ENCODE measurements around the gene MTMR4. TPM values are rescaled to one million over a fixed set of nuclear protein-coding genes. Genes with fewer than 3 reads are reported as not detected.
"Not testable (repeated sequence)": the region's sequence is repeated elsewhere in the genome, so short reads cannot be mapped to it uniquely, and the experiment has no call there.

The MTMR4 gene
- total and polyA plus RNA-seq, 10 donors: 12.7 to 61.9 (median 50.1) TPM

GRCh38 chr17:58504826-58505351 lies 9.5 kb downstream of the MTMR4 start:
- Histone ChIP-seq H3K27me3 (replicated peaks in 1 of 7) (no peaks in the 10 kb centered on the region), H3K9me3 (no peaks in the 10 kb centered on the region), H3K27ac (peak overlapping the region; percentile 38 to 90 (median 79)), H3K4me1 (peaks cover 0 to 52% (median 20%) of the 10 kb centered on the region in 6 donors), H3K36me3 (peaks cover 0 to 100% (median 96%) of the 10 kb centered on the region in 6 donors), H3K4me3 (peak overlapping the region in 1 of 8 donors; percentile 19)
- no peak for DNase-seq
- intact Hi-C loops (cut with DNase I; ENCODE audit: low total_unique reads): no loop called here
- TF ChIP-seq POLR2AphosphoS5 (IDR thresholded peaks at IDR 0.05): peak in 1 of 3 donors; percentile 54
- TF ChIP-seq, protein P1, sequence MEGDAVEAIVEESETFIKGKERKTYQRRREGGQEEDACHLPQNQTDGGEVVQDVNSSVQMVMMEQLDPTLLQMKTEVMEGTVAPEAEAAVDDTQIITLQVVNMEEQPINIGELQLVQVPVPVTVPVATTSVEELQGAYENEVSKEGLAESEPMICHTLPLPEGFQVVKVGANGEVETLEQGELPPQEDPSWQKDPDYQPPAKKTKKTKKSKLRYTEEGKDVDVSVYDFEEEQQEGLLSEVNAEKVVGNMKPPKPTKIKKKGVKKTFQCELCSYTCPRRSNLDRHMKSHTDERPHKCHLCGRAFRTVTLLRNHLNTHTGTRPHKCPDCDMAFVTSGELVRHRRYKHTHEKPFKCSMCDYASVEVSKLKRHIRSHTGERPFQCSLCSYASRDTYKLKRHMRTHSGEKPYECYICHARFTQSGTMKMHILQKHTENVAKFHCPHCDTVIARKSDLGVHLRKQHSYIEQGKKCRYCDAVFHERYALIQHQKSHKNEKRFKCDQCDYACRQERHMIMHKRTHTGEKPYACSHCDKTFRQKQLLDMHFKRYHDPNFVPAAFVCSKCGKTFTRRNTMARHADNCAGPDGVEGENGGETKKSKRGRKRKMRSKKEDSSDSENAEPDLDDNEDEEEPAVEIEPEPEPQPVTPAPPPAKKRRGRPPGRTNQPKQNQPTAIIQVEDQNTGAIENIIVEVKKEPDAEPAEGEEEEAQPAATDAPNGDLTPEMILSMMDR (IDR thresholded peaks at IDR 0.05 in 8 of 11, conservative IDR thresholded peaks at IDR 0.05 in 3 of 11): no peak
- no peak for TF ChIP-seq POLR2A (IDR thresholded peaks at IDR 0.05)
- WGBS, 5 donors: 67 to 76% (median 73%) methylated on average over 11 of the region's 11 CpGs

- H3K27me3 ChIP-seq (replicated peaks in 1 of 7): no peaks in the 10 kb centered on the region
- H3K36me3 ChIP-seq: peaks cover 0 to 100% (median 93%) of the 10 kb centered on the region in 6 donors
- H3K9me3 ChIP-seq: no peaks in the 10 kb centered on the region
- peaks cover 0 to 56% (median 20%) of the 10 kb centered on the region in 6 donors for H3K4me1 ChIP-seq
- peak overlapping the region in 6 of 8 donors; percentile 64 to 90 (median 80) for H3K27ac ChIP-seq
- no peak for DNase-seq
- TF ChIP-seq, protein P1 (IDR thresholded peaks at IDR 0.05 in 8 of 11, conservative IDR thresholded peaks at IDR 0.05 in 3 of 11): no peak
- TF ChIP-seq POLR2A (IDR thresholded peaks at IDR 0.05) (no peak), POLR2AphosphoS5 (IDR thresholded peaks at IDR 0.05) (no peak)
- WGBS, 5 donors: 56 to 93% (median 75%) methylated on average over 7 to 8 of the region's 8 CpGs
- intact Hi-C loops (cut with DNase I; ENCODE audit: low total_unique reads): no loop called here
- no peak overlapping the region for H3K4me3 ChIP-seq
Measured at GRCh38 chr17:58503866-58504265, 10.6 kb downstream of the MTMR4 start.

- not testable (repeated sequence) for DNase-seq
Measured at GRCh38 chr17:58503134-58503533, 11.3 kb downstream of the MTMR4 start.

DNA sequence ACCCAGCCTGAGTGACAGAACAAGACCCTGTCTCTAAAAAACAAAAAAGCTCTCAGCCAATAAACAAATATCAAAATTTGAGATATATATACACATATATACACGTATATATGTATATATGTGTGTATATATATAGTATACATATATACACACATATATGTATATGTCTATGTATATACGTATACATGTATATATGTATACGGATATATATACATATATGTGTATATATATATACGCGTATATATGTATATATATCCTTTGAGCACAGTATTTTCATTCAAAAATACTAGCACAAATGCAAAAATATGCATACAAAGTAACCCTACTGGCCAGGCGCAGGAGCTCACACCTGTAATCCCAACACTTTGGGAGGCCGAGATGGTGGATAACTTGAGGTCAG lies 13.0 kb downstream of the MTMR4 start:
- intact Hi-C loops (cut with DNase I; ENCODE audit: low total_unique reads): no loop called here
- no peaks in the 10 kb centered on the region for H3K27me3 ChIP-seq (replicated peaks in 1 of 7)
- no peak for TF ChIP-seq POLR2AphosphoS5 (IDR thresholded peaks at IDR 0.05)
- TF ChIP-seq POLR2A (IDR thresholded peaks at IDR 0.05): no peak
- TF ChIP-seq, protein P1 (IDR thresholded peaks at IDR 0.05 in 8 of 11, conservative IDR thresholded peaks at IDR 0.05 in 3 of 11): no peak
- no peak overlapping the region for H3K4me3 ChIP-seq
- H3K9me3 ChIP-seq: no peaks in the 10 kb centered on the region
- peaks cover 0 to 37% (median 19%) of the 10 kb centered on the region in 6 donors for H3K4me1 ChIP-seq
- DNase-seq: no peak
- no peak overlapping the region for H3K27ac ChIP-seq
- WGBS, 5 donors: 93 to 98% (median 94%) methylated on average over 7 of the region's 7 CpGs
- peaks cover 3 to 100% (median 87%) of the 10 kb centered on the region in 6 donors for H3K36me3 ChIP-seq

More at GRCh38 chr17:58503134-58503533, 11.3 kb downstream of the MTMR4 start:
- H3K27me3 ChIP-seq (replicated peaks in 1 of 7); H3K4me3 ChIP-seq; H3K9me3 ChIP-seq; intact Hi-C loops (cut with DNase I; ENCODE audit: low total_unique reads): not testable (repeated sequence)
- peak overlapping the region in 4 of 8 donors; percentile 78 to 90 (median 83) for H3K27ac ChIP-seq
- peaks cover 0 to 100% (median 89%) of the 10 kb centered on the region in 6 donors for H3K36me3 ChIP-seq
- 82 to 93% (median 90%) methylated on average over 6 of the region's 6 CpGs for WGBS, 5 donors
- peaks cover 0 to 54% (median 20%) of the 10 kb centered on the region in 6 donors for H3K4me1 ChIP-seq

All from spleen (tissue), 11 donors.